Omental fat pad (tissue), 4 donors: ENCODE results near the gene KYNU. TPM values are rescaled to one million over a fixed set of nuclear protein-coding genes. Genes with fewer than 3 reads are reported as not detected.

Source experiments
- ATAC-seq: fragments of 150-250 bp; one replicate; pipeline ENCODE4 v1.9.1; 2016; ENCODE audit warnings: mild to moderate bottlenecking, moderate library complexity; ENCODE audit not compliant: low FRiP score
- DNase-seq: peaks from one replicate; pipeline ENCODE4 v3.0.0-alpha.2; 2019; ENCODE audit warnings: low spot score
- CTCF ChIP-seq, 3 donors: fragments of 450-650 bp; IDR thresholded peaks; one replicate each; pipeline ENCODE4 v1.5.1; 2016 to 2017; ENCODE audit warnings: antibody characterized with exemption in 3 of 3, mild to moderate bottlenecking in 3 of 3, moderate library complexity in 2 of 3
- total RNA-seq, 4 donors: library from RNA; depleted of rRNA; stranded (reverse); fragments of >200 nt; gene quantifications; one replicate each; pipeline ENCODE4 v1.1.0, GENCODE V29; 2016

Gene KYNU
- total RNA-seq, 4 donors from 2014 or later: 3.8 to 25.3 (median 8.4) TPM

GRCh38 chr2:142871396-142871795 lies 6.1 kb upstream of the KYNU start:
- no peak for ATAC-seq
- no peak for TF ChIP-seq CTCF (IDR thresholded peaks at IDR 0.05)
- DNase-seq: no peak

- DNase-seq (no peak), ATAC-seq (no peak)
- no peak for TF ChIP-seq CTCF (IDR thresholded peaks at IDR 0.05)
Measured at GRCh38 chr2:142872882-142873724, 4.4 kb upstream of the KYNU start.

- ATAC-seq: no peak
- TF ChIP-seq CTCF (IDR thresholded peaks at IDR 0.05): no peak
Measured at GRCh38 chr2:142873831-142874287, 3.6 kb upstream of the KYNU start.

GRCh38 chr2:142874293-142874814 lies 3.1 kb upstream of the KYNU start:
- DNase-seq (no peak), ATAC-seq (peak; percentile 96)
- TF ChIP-seq CTCF (IDR thresholded peaks at IDR 0.05): no peak

More at GRCh38 chr2:142873831-142874287, 3.6 kb upstream of the KYNU start:
- DNase-seq: no peak

GRCh38 chr2:142875010-142875409 lies 2.5 kb upstream of the KYNU start:
- no peak for ATAC-seq
- no peak for DNase-seq
- no peak for TF ChIP-seq CTCF (IDR thresholded peaks at IDR 0.05)

- DNase-seq: no peak
- no peak for ATAC-seq
- TF ChIP-seq CTCF (IDR thresholded peaks at IDR 0.05): no peak
Measured at GRCh38 chr2:142875652-142876051, 1.8 kb upstream of the KYNU start.

- DNase-seq (no peak), ATAC-seq (no peak)
- TF ChIP-seq CTCF (IDR thresholded peaks at IDR 0.05): no peak
Measured at GRCh38 chr2:142876423-142876822, 1.0 kb upstream of the KYNU start.
